H9 (cell line): Measurements from ENCODE around the gene FAM117A. TPM values are rescaled to one million over a fixed set of nuclear protein-coding genes. Genes with fewer than 3 reads are reported as not detected.

Experiments
- DNase-seq: peaks from one replicate; pipeline ENCODE4 v3.0.0-alpha.2; 2017
- H2AFZ ChIP-seq: one replicate; pipeline ENCODE4 v1.6.1; 2013; ENCODE audit warnings: mild to moderate bottlenecking, low read length, control low read depth, moderate library complexity
- H2AK5ac ChIP-seq: 2 replicates; pipeline ENCODE4 v1.6.1; 2013; ENCODE audit warnings: low read length, control low read depth, mixed read lengths; ENCODE audit not compliant: insufficient read length
- H2BK120ac ChIP-seq: one replicate; pipeline ENCODE4 v1.6.1; 2013; ENCODE audit warnings: low read depth, mild to moderate bottlenecking, low read length, control low read depth, inconsistent platforms; ENCODE audit not compliant: poor library complexity, severe bottlenecking
- H2BK12ac ChIP-seq: 2 replicates; pipeline ENCODE4 v1.6.1; 2013; ENCODE audit warnings: low read length, control low read depth, mixed read lengths, low read depth; ENCODE audit not compliant: insufficient read length
- H2BK15ac ChIP-seq: 2 replicates; pipeline ENCODE4 v1.6.1; 2013; ENCODE audit warnings: low read depth, low read length, control low read depth
- H2BK20ac ChIP-seq: one replicate; pipeline ENCODE4 v1.6.1; 2013; ENCODE audit warnings: low read depth, mild to moderate bottlenecking, low read length, control low read depth, inconsistent platforms; ENCODE audit not compliant: poor library complexity, severe bottlenecking
- H2BK5ac ChIP-seq: 2 replicates; pipeline ENCODE4 v1.6.1; 2013; ENCODE audit warnings: low read length, control low read depth, mixed read lengths; ENCODE audit not compliant: insufficient read length
- H3K14ac ChIP-seq: 2 replicates; pipeline ENCODE4 v1.6.1; 2013; ENCODE audit warnings: low read length, control low read depth; ENCODE audit not compliant: insufficient read depth
- H3K18ac ChIP-seq: 2 replicates; pipeline ENCODE4 v1.6.1; 2013; ENCODE audit warnings: low read depth, mild to moderate bottlenecking, mixed read lengths, low read length, control low read depth; ENCODE audit not compliant: insufficient read length
- H3K23ac ChIP-seq: 2 replicates; pipeline ENCODE4 v1.6.1; 2013; ENCODE audit warnings: low read length, control low read depth, mixed read lengths, low read depth; ENCODE audit not compliant: insufficient read length
- H3K23me2 ChIP-seq: 2 replicates; pipeline ENCODE4 v1.6.1; 2013; ENCODE audit warnings: low read depth, mild to moderate bottlenecking, mixed read lengths, low read length, control low read depth; ENCODE audit not compliant: insufficient read length, poor library complexity, severe bottlenecking
- H3K27ac ChIP-seq: 2 replicates; pipeline ENCODE4 v1.5.1; 2013; ENCODE audit warnings: low read length, control low read depth, mixed read lengths, low read depth; ENCODE audit not compliant: insufficient read length
- H3K27me3 ChIP-seq: 2 replicates; pipeline ENCODE4 v1.6.1; 2013; ENCODE audit warnings: low read length, control low read depth, inconsistent platforms; ENCODE audit not compliant: insufficient read depth
- H3K4ac ChIP-seq: 2 replicates; pipeline ENCODE4 v1.6.1; 2013; ENCODE audit warnings: low read depth, mild to moderate bottlenecking, control low read depth, inconsistent platforms, low read length, moderate library complexity
- H3K4me1 ChIP-seq: 2 replicates; pipeline ENCODE4 v1.6.1; 2013; ENCODE audit warnings: low read length, control low read depth, inconsistent platforms; ENCODE audit not compliant: insufficient read depth
- H3K4me2 ChIP-seq: 2 replicates; pipeline ENCODE4 v1.6.1; 2013; ENCODE audit warnings: low read length, control low read depth, mixed read lengths; ENCODE audit not compliant: insufficient read length, insufficient read depth
- H3K56ac ChIP-seq: 2 replicates; pipeline ENCODE4 v1.6.1; 2013; ENCODE audit warnings: low read depth, mild to moderate bottlenecking, mixed read lengths, low read length, control low read depth; ENCODE audit not compliant: insufficient read length
- H3K79me1 ChIP-seq: 2 replicates; pipeline ENCODE4 v1.6.1; 2013; ENCODE audit warnings: low read depth, mild to moderate bottlenecking, moderate library complexity, low read length, control low read depth, inconsistent platforms; ENCODE audit not compliant: insufficient read depth, poor library complexity, severe bottlenecking
- H3K79me2 ChIP-seq: 2 replicates; pipeline ENCODE4 v1.6.1; 2013; ENCODE audit warnings: low read length, control low read depth, inconsistent platforms; ENCODE audit not compliant: insufficient read depth
- H3K9ac ChIP-seq: 2 replicates; pipeline ENCODE4 v1.6.1; 2013; ENCODE audit warnings: low read length, control low read depth, mixed read lengths; ENCODE audit not compliant: insufficient read length; ENCODE audit errors: extremely low read depth
- H3K9me3 ChIP-seq: one replicate; pipeline ENCODE4 v1.6.1; 2013; ENCODE audit warnings: low read depth, low read length, inconsistent platforms; ENCODE audit not compliant: control insufficient read depth
- H3T11ph ChIP-seq: one replicate; pipeline ENCODE4 v1.6.1; 2013; ENCODE audit warnings: mild to moderate bottlenecking, low read length, control low read depth, inconsistent platforms
- H4K20me1 ChIP-seq: one replicate; pipeline ENCODE4 v1.6.1; 2013; ENCODE audit not compliant: control insufficient read depth, insufficient read length, insufficient read depth
- H4K5ac ChIP-seq: 2 replicates; pipeline ENCODE4 v1.6.1; 2013; ENCODE audit warnings: low read depth, mild to moderate bottlenecking, mixed read lengths, low read length, control low read depth; ENCODE audit not compliant: insufficient read length
- H4K8ac ChIP-seq: replicated peaks from 2 replicates; pipeline ENCODE4 v1.6.1; 2013; ENCODE audit warnings: low read length, control low read depth, mixed read lengths, low read depth; ENCODE audit not compliant: insufficient read length
- H4K91ac ChIP-seq: 2 replicates; pipeline ENCODE4 v1.6.1; 2013; ENCODE audit warnings: low read depth, mild to moderate bottlenecking, moderate library complexity, mixed read lengths, low read length, control low read depth; ENCODE audit not compliant: insufficient read length
- H3K27ac Mint-ChIP-seq, 3 experiments: 2 replicates in 2 of 3; 3 replicates in 1 of 3; pipeline ENCODE4 v1.8.0; 2020 to 2021; ENCODE audit warnings: mixed read lengths in 3 of 3, mild to moderate bottlenecking in 1 of 3, moderate library complexity in 1 of 3
- H3K27me3 Mint-ChIP-seq: 2 replicates; pipeline ENCODE4 v1.8.0; 2021; ENCODE audit warnings: low read depth, mild to moderate bottlenecking, moderate library complexity, mixed read lengths
- H3K36me3 Mint-ChIP-seq, 3 experiments: 2 replicates in 2 of 3; 3 replicates in 1 of 3; pipeline ENCODE4 v1.8.0; 2020 to 2021; ENCODE audit warnings: low read depth in 3 of 3, mixed read lengths in 3 of 3; ENCODE audit not compliant: insufficient read depth in 1 of 3
- H3K4me1 Mint-ChIP-seq, 2 experiments: 2 replicates each; pipeline ENCODE4 v1.8.0; 2020; ENCODE audit warnings: mixed read lengths in 2 of 2
- H3K4me3 Mint-ChIP-seq, 2 experiments: 2 replicates in 1 of 2; 3 replicates in 1 of 2; pipeline ENCODE4 v1.8.0; 2020 to 2021; ENCODE audit warnings: mild to moderate bottlenecking in 2 of 2, mixed read lengths in 2 of 2, moderate library complexity in 1 of 2
- H3K9me3 Mint-ChIP-seq, 2 experiments: 2 replicates in 1 of 2; 3 replicates in 1 of 2; pipeline ENCODE4 v1.8.0; 2020; ENCODE audit warnings: mild to moderate bottlenecking in 2 of 2, mixed read lengths in 2 of 2, moderate library complexity in 1 of 2
- CTCF ChIP-seq: fragments of 200-600 bp; sonication (generic); conservative IDR thresholded peaks from 3 replicates; pipeline ENCODE4 v1.8.0; 2021; ENCODE audit warnings: antibody characterized with exemption, mild to moderate bottlenecking
- WGBS: extraction: QIAGEN DNeasy Blood & Tissue Kit; methylation state at CpG from one replicate; pipeline ENCODE4 v1.1.7; 2013; ENCODE audit warnings: missing lambda C conversion rate, low lambda C conversion rate, mixed read lengths; ENCODE audit not compliant: insufficient read length; ENCODE audit errors: extremely low coverage; 5-methylcytosine and 5-hydroxymethylcytosine counted together
- total RNA-seq: library from RNA; stranded (reverse); gene quantifications from 2 replicates; pipeline ENCODE4 v1.2.1, GENCODE V29; 2021

Gene FAM117A
- total RNA-seq, 1 experiment from 2014 or later = 21.1 TPM

GRCh38 chr17:49677134-49677932, 86.6 kb downstream of the FAM117A start:
- no CpG with 5 or more reads among the region's 34 CpGs for WGBS
- H2BK12ac ChIP-seq = no peak overlapping the region
- peak; percentile 98 for DNase-seq
- H3K4me1 Mint-ChIP-seq = peaks cover 11 to 23% of the 10 kb centered on the region in 2 experiments
- no peak overlapping the region for H2BK5ac ChIP-seq
- H3K27me3 ChIP-seq = no peaks in the 10 kb centered on the region
- H3K18ac ChIP-seq = peak overlapping the region; percentile 61
- peak overlapping the region; percentile 26 for H2AFZ ChIP-seq
- H3K9me3 Mint-ChIP-seq = peaks cover 4 to 8% of the 10 kb centered on the region in 2 experiments
- no peaks in the 10 kb centered on the region for H3K9me3 ChIP-seq
- H4K8ac ChIP-seq = no peak overlapping the region
- no peak overlapping the region for H2AK5ac ChIP-seq
- H3K56ac ChIP-seq = no peak overlapping the region
- H3K27ac Mint-ChIP-seq = peak overlapping the region; percentile 98 to 99 (median 98)
- H3K27ac ChIP-seq = no peak overlapping the region
- H3K4me3 Mint-ChIP-seq = peak overlapping the region; percentile 91 to 97
- no peak overlapping the region for H4K91ac ChIP-seq
- H3K4ac ChIP-seq = no peak overlapping the region
- no peak overlapping the region for H3T11ph ChIP-seq
- peaks cover 4% of the 10 kb centered on the region; the same call in 1 of the 2 replicates for H3K79me2 ChIP-seq
- peaks cover 5% of the 10 kb centered on the region for H3K23me2 ChIP-seq
- no peak overlapping the region for H4K5ac ChIP-seq
- H2BK20ac ChIP-seq = no peak overlapping the region
- H3K79me1 ChIP-seq = peaks cover 3% of the 10 kb centered on the region
- H3K14ac ChIP-seq = peak overlapping the region; percentile 89
- H3K4me2 ChIP-seq = peak overlapping the region; percentile 98
- peaks cover 19% of the 10 kb centered on the region for H3K27me3 Mint-ChIP-seq
- no peak overlapping the region for H2BK15ac ChIP-seq
- no peaks in the 10 kb centered on the region for H3K4me1 ChIP-seq
- H3K36me3 Mint-ChIP-seq = peaks cover 14 to 26% (median 20%) of the 10 kb centered on the region in 3 experiments
- peak overlapping the region; percentile 72 for H3K9ac ChIP-seq
- TF ChIP-seq CTCF = no peak
- no peak overlapping the region for H2BK120ac ChIP-seq
- no peaks in the 10 kb centered on the region for H4K20me1 ChIP-seq
- no peak overlapping the region for H3K23ac ChIP-seq
